Measurements from ENCODE around the gene LRATD1.

The LRATD1 gene

GRCh38 chr2:14642499-14642898 is 10.0 kb downstream of the LRATD1 start:
- Mint-ChIP-seq H3K27me3 (ENCODE audit: low read depth) (no peaks in the 10 kb centered on the region), H3K36me3 (ENCODE audit: low read depth) (no peaks in the 10 kb centered on the region), H3K4me1 (ENCODE audit: low read depth) (no peaks in the 10 kb centered on the region), H3K27ac (no peak overlapping the region), H3K4me3 (no peak overlapping the region), H3K9me3 (no peaks in the 10 kb centered on the region)
- no peak for DNase-seq (ENCODE audit: low spot score)

GRCh38 chr2:14647714-14648113 is 15.2 kb downstream of the LRATD1 start:
- DNase-seq (ENCODE audit: low spot score) = no peak
- H3K36me3 Mint-ChIP-seq (ENCODE audit: low read depth) = no peaks in the 10 kb centered on the region

GRCh38 chr2:14650066-14650465 is 17.5 kb downstream of the LRATD1 start:
- no peaks in the 10 kb centered on the region for H3K36me3 Mint-ChIP-seq (ENCODE audit: low read depth)
- H3K4me3 Mint-ChIP-seq = no peak overlapping the region
- no peaks in the 10 kb centered on the region for H3K9me3 Mint-ChIP-seq
- H3K4me1 Mint-ChIP-seq (ENCODE audit: low read depth) = peaks cover 4% of the 10 kb centered on the region
- no peak overlapping the region for H3K27ac Mint-ChIP-seq
- H3K27me3 Mint-ChIP-seq (ENCODE audit: low read depth) = no peaks in the 10 kb centered on the region
- no peak for DNase-seq (ENCODE audit: low spot score)

More at GRCh38 chr2:14647714-14648113, 15.2 kb downstream of the LRATD1 start:
- no peak overlapping the region for H3K27ac Mint-ChIP-seq
- no peaks in the 10 kb centered on the region for H3K27me3 Mint-ChIP-seq (ENCODE audit: low read depth)
- no peaks in the 10 kb centered on the region for H3K4me1 Mint-ChIP-seq (ENCODE audit: low read depth)
- no peak overlapping the region for H3K4me3 Mint-ChIP-seq
- H3K9me3 Mint-ChIP-seq = no peaks in the 10 kb centered on the region

- peaks cover 4% of the 10 kb centered on the region for H3K4me1 Mint-ChIP-seq (ENCODE audit: low read depth)
- H3K36me3 Mint-ChIP-seq (ENCODE audit: low read depth) = no peaks in the 10 kb centered on the region
- DNase-seq (ENCODE audit: low spot score) = no peak
- no peak overlapping the region for H3K27ac Mint-ChIP-seq
- H3K27me3 Mint-ChIP-seq (ENCODE audit: low read depth) = no peaks in the 10 kb centered on the region
- H3K9me3 Mint-ChIP-seq = no peaks in the 10 kb centered on the region
- peak overlapping the region; percentile 31 for H3K4me3 Mint-ChIP-seq
These were observed 22.3 kb downstream of the LRATD1 start for GRCh38 chr2:14654835-14655282.

- Mint-ChIP-seq H3K4me1 (ENCODE audit: low read depth) (peaks cover 4% of the 10 kb centered on the region), H3K27ac (no peak overlapping the region), H3K4me3 (no peak overlapping the region), H3K9me3 (no peaks in the 10 kb centered on the region), H3K27me3 (ENCODE audit: low read depth) (no peaks in the 10 kb centered on the region), H3K36me3 (ENCODE audit: low read depth) (no peaks in the 10 kb centered on the region)
- no peak for DNase-seq (ENCODE audit: low spot score)
These were observed 23.6 kb downstream of the LRATD1 start for GRCh38 chr2:14656146-14656545.

- no peak for DNase-seq (ENCODE audit: low spot score)
- H3K36me3 Mint-ChIP-seq (ENCODE audit: low read depth) = no peaks in the 10 kb centered on the region
These were observed 28.6 kb downstream of the LRATD1 start for GRCh38 chr2:14661163-14661562.

GRCh38 chr2:14673351-14673875 is 40.9 kb downstream of the LRATD1 start:
- no peaks in the 10 kb centered on the region for H3K27me3 Mint-ChIP-seq (ENCODE audit: low read depth)
- no peak overlapping the region for H3K27ac Mint-ChIP-seq
- no peaks in the 10 kb centered on the region for H3K9me3 Mint-ChIP-seq
- H3K4me1 Mint-ChIP-seq (ENCODE audit: low read depth) = no peaks in the 10 kb centered on the region
- H3K36me3 Mint-ChIP-seq (ENCODE audit: low read depth) = no peaks in the 10 kb centered on the region
- DNase-seq (ENCODE audit: low spot score) = no peak
- no peak overlapping the region for H3K4me3 Mint-ChIP-seq

More at GRCh38 chr2:14661163-14661562, 28.6 kb downstream of the LRATD1 start:
- Mint-ChIP-seq H3K4me3 (no peak overlapping the region), H3K27me3 (ENCODE audit: low read depth) (no peaks in the 10 kb centered on the region), H3K9me3 (no peaks in the 10 kb centered on the region), H3K27ac (no peak overlapping the region), H3K4me1 (ENCODE audit: low read depth) (no peaks in the 10 kb centered on the region)

- no peak for DNase-seq (ENCODE audit: low spot score)
- Mint-ChIP-seq H3K9me3 (no peaks in the 10 kb centered on the region), H3K27me3 (ENCODE audit: low read depth) (no peaks in the 10 kb centered on the region), H3K27ac (no peak overlapping the region), H3K4me1 (ENCODE audit: low read depth) (no peaks in the 10 kb centered on the region), H3K4me3 (no peak overlapping the region), H3K36me3 (ENCODE audit: low read depth) (no peaks in the 10 kb centered on the region)
These were observed 43.0 kb downstream of the LRATD1 start for GRCh38 chr2:14675489-14675888.

- H3K4me3 Mint-ChIP-seq = no peak overlapping the region
- no peaks in the 10 kb centered on the region for H3K36me3 Mint-ChIP-seq (ENCODE audit: low read depth)
- H3K9me3 Mint-ChIP-seq = no peaks in the 10 kb centered on the region
- no peak for DNase-seq (ENCODE audit: low spot score)
- H3K4me1 Mint-ChIP-seq (ENCODE audit: low read depth) = no peaks in the 10 kb centered on the region
- H3K27ac Mint-ChIP-seq = no peak overlapping the region
- H3K27me3 Mint-ChIP-seq (ENCODE audit: low read depth) = no peaks in the 10 kb centered on the region
These were observed 43.9 kb downstream of the LRATD1 start for GRCh38 chr2:14676371-14676770.

- no peaks in the 10 kb centered on the region for H3K36me3 Mint-ChIP-seq (ENCODE audit: low read depth)
- no peak overlapping the region for H3K4me3 Mint-ChIP-seq
- H3K9me3 Mint-ChIP-seq = no peaks in the 10 kb centered on the region
- no peak overlapping the region for H3K27ac Mint-ChIP-seq
- no peak for DNase-seq (ENCODE audit: low spot score)
- H3K4me1 Mint-ChIP-seq (ENCODE audit: low read depth) = no peaks in the 10 kb centered on the region
- H3K27me3 Mint-ChIP-seq (ENCODE audit: low read depth) = no peaks in the 10 kb centered on the region
These were observed 44.5 kb downstream of the LRATD1 start for GRCh38 chr2:14677039-14677438.

GRCh38 chr2:14678761-14679160 is 46.2 kb downstream of the LRATD1 start:
- no peak overlapping the region for H3K4me3 Mint-ChIP-seq
- H3K27ac Mint-ChIP-seq = no peak overlapping the region
- no peaks in the 10 kb centered on the region for H3K9me3 Mint-ChIP-seq
- no peaks in the 10 kb centered on the region for H3K27me3 Mint-ChIP-seq (ENCODE audit: low read depth)
- H3K36me3 Mint-ChIP-seq (ENCODE audit: low read depth) = no peaks in the 10 kb centered on the region
- H3K4me1 Mint-ChIP-seq (ENCODE audit: low read depth) = no peaks in the 10 kb centered on the region
- no peak for DNase-seq (ENCODE audit: low spot score)

- no peak overlapping the region for H3K27ac Mint-ChIP-seq
- H3K9me3 Mint-ChIP-seq = no peaks in the 10 kb centered on the region
- H3K4me1 Mint-ChIP-seq (ENCODE audit: low read depth) = no peaks in the 10 kb centered on the region
These were observed 49.1 kb downstream of the LRATD1 start for GRCh38 chr2:14681608-14682007.

More at GRCh38 chr2:14681608-14682007, 49.1 kb downstream of the LRATD1 start:
- Mint-ChIP-seq H3K36me3 (ENCODE audit: low read depth) (no peaks in the 10 kb centered on the region), H3K27me3 (ENCODE audit: low read depth) (no peaks in the 10 kb centered on the region), H3K4me3 (no peak overlapping the region)
- DNase-seq (ENCODE audit: low spot score) = no peak

All from T-helper 2 cell treated with Interferon-gamma antibody and Interleukin-4, amounts not matched to agents 5 μg/mL and 100 μg/mL, for 36 hours (primary cell).